GM18517 (cell line): ENCODE measurements around the gene PLEKHG5.
"Not testable (repeated sequence)": the region's sequence is repeated elsewhere in the genome, so short reads cannot be mapped to it uniquely, and the experiment has no call there.

Experiments used
- ATAC-seq: cut with Tn5 transposase; IDR thresholded peaks from one replicate; pipeline ENCODE4 v1.9.1; 2021; ENCODE audit warnings: mild to moderate bottlenecking, moderate library complexity; ENCODE audit not compliant: unreplicated experiment

Gene PLEKHG5

GRCh38 chr1:6496890-6497214 is 5.4 kb upstream of the PLEKHG5 start:
- ATAC-seq, result no peak

GRCh38 chr1:6496365-6496721 is 4.9 kb upstream of the PLEKHG5 start:
- no peak for ATAC-seq

- no peak for ATAC-seq
These were observed 4.3 kb upstream of the PLEKHG5 start for GRCh38 chr1:6495540-6496364.

GRCh38 chr1:6495041-6495441 is 3.6 kb upstream of the PLEKHG5 start:
- no peak for ATAC-seq

- no peak for ATAC-seq
These were observed 3.2 kb upstream of the PLEKHG5 start for GRCh38 chr1:6494627-6495026.

GRCh38 chr1:6493834-6494223 is 2.4 kb upstream of the PLEKHG5 start:
- not testable (repeated sequence) for ATAC-seq

- no peak for ATAC-seq
These were observed 499 bp upstream of the PLEKHG5 start for GRCh38 chr1:6491966-6492365.

- ATAC-seq, result no peak
These were observed 402 bp downstream of the PLEKHG5 start for GRCh38 chr1:6491081-6491449.

GRCh38 chr1:6490181-6491080 is 1.0 kb downstream of the PLEKHG5 start:
- ATAC-seq, result no peak

GRCh38 chr1:6489799-6490180 is 1.7 kb downstream of the PLEKHG5 start:
- ATAC-seq, result no peak

GRCh38 chr1:6489383-6489765 is 2.1 kb downstream of the PLEKHG5 start:
- no peak for ATAC-seq

- no peak for ATAC-seq
These were observed 2.7 kb downstream of the PLEKHG5 start for GRCh38 chr1:6488602-6489382.

GRCh38 chr1:6487804-6488484 is 3.5 kb downstream of the PLEKHG5 start:
- no peak for ATAC-seq

- no peak for ATAC-seq
These were observed 4.9 kb downstream of the PLEKHG5 start for GRCh38 chr1:6486433-6487011.

GRCh38 chr1:6485168-6486101 is 6.0 kb downstream of the PLEKHG5 start:
- no peak for ATAC-seq

- ATAC-seq, result no peak
These were observed 6.7 kb downstream of the PLEKHG5 start for GRCh38 chr1:6484826-6485167.

- ATAC-seq, result no peak
These were observed 7.7 kb downstream of the PLEKHG5 start for GRCh38 chr1:6483761-6484117.

- ATAC-seq, result no peak
These were observed 8.3 kb downstream of the PLEKHG5 start for GRCh38 chr1:6483017-6483760.

GRCh38 chr1:6481820-6482219 is 9.6 kb downstream of the PLEKHG5 start:
- ATAC-seq, result no peak
